ENCODE results near the gene CEP85. TPM values are rescaled to one million over a fixed set of nuclear protein-coding genes. Genes with fewer than 3 reads are reported as not detected.
A peak's percentile ranks its signal among the peaks of the same experiment; 100 is the strongest.

The CEP85 gene
- total and polyA plus RNA-seq, 9 of the 15 experiments (the other 6 are each of a cell fraction or from before 2014, with no cell fraction given): 42.1 to 140 (median 92.6) TPM

DNA sequence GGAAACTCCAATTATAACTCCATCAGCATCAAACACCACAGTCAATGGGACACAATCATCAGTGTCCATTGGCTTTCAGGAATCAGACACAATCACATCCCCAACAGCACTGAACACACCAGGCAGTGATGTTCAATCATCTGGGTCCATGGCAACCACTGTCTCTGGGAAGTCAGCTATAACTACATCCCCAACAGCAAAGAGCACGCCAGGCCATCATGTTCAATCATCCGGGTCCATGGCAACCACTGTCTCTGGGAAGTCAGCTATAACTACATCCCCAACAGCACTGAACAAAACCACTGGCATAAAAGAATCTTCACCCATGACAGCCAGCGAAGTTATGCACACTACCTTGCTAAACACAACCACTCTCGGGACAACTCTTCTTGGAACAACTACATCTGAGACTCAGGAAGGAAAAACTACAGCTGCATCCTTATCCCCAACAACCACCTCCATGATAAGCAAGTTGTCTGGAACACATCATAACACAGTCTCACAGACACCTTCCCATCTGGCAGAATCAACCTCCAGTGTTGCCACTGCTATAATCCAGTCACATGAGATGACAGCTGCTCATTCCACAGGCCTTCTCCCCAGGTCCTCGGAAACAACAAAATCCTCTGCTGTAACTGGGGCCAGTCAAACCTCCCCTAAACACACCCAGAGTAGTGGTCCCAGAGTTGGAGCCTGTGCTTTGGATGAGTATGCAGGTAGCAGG lies 23.7 kb upstream of the CEP85 start:
- H3K4me1 ChIP-seq (replicated peaks in 1 of 2; ENCODE audit: control insufficient read depth in 2 of 2, insufficient read depth in 2 of 2, low read length in 2 of 2): no peaks in the 10 kb centered on the region
- no peaks in the 10 kb centered on the region for H3K9me1 ChIP-seq (ENCODE audit: control insufficient read depth, insufficient read depth, low read length)
- ChIA-PET POLR2A (interaction anchor here (0.7 to 1.9 kb wide), 4 partner anchors 9 to 143 kb away, joined by 3 to 8 read pairs (median 4); partner anchors contain the start of gene CEP85), CTCF (ENCODE audit: low intra/inter-chr PET ratio) (no interaction called here)
- H3K4me2 ChIP-seq (ENCODE audit: insufficient read depth, low read length): no peak overlapping the region
- no peaks in the 10 kb centered on the region for H3K9me3 ChIP-seq (replicated peaks; ENCODE audit: control insufficient read depth, insufficient read depth, low read depth, low read length)
- peak overlapping the region in 1 of 2 experiments; percentile 12; a peak in 1 of 4 replicates for H3K9ac ChIP-seq (ENCODE audit: insufficient read depth in 1 of 2, low read depth in 2 of 2, low read length in 2 of 2)
- ATAC-seq (peak; percentile 16; the same call in 2 of the 3 replicates), FAIRE-seq (no peak), DNase-seq (ENCODE audit: extremely low read depth in 1 of 4, low spot score in 3 of 4) (no peak)
- no peak overlapping the region for H3K27ac ChIP-seq (ENCODE audit: extremely low read depth, low read depth, low read length)
- H4K20me1 ChIP-seq (replicated peaks; ENCODE audit: control insufficient read depth, insufficient read depth, low read length): no peaks in the 10 kb centered on the region
- in situ Hi-C loops (cut with MboI): no loop called here
- H3K4me3 ChIP-seq: no peak overlapping the region
- no peaks in the 10 kb centered on the region for H3K79me2 ChIP-seq (ENCODE audit: control insufficient read depth, insufficient read depth, low read length)
- no TSS peak for BruUV-seq (replicated peaks)
- intact Hi-C loops (cut with micrococcal nuclease): no loop called here
- H3K36me3 ChIP-seq (ENCODE audit: control insufficient read depth, insufficient read depth, low read length): no peaks in the 10 kb centered on the region
- WGBS (ENCODE audit: insufficient coverage, low coverage, missing lambda C conversion rate): 19% methylated on average over 5 of the region's 5 CpGs
- H3K27me3 ChIP-seq (ENCODE audit: control insufficient read depth in 2 of 2, insufficient read depth in 2 of 2, low read length in 2 of 2): peaks cover 0 to 2% of the 10 kb centered on the region in 2 experiments; a peak in 1 of 5 replicates
- no peak overlapping the region for H2AFZ ChIP-seq (ENCODE audit: low read depth, low read length)
- TF ChIP-seq ZNF212 (CRISPR knock-in tag; IDR thresholded peaks at IDR 0.05): no peak
- TF ChIP-seq MAZ (CRISPR knock-in tag; conservative IDR thresholded peaks at IDR 0.05 in 1 of 2, IDR thresholded peaks at IDR 0.05 in 1 of 2): no peak
- TF ChIP-seq, protein P1, sequence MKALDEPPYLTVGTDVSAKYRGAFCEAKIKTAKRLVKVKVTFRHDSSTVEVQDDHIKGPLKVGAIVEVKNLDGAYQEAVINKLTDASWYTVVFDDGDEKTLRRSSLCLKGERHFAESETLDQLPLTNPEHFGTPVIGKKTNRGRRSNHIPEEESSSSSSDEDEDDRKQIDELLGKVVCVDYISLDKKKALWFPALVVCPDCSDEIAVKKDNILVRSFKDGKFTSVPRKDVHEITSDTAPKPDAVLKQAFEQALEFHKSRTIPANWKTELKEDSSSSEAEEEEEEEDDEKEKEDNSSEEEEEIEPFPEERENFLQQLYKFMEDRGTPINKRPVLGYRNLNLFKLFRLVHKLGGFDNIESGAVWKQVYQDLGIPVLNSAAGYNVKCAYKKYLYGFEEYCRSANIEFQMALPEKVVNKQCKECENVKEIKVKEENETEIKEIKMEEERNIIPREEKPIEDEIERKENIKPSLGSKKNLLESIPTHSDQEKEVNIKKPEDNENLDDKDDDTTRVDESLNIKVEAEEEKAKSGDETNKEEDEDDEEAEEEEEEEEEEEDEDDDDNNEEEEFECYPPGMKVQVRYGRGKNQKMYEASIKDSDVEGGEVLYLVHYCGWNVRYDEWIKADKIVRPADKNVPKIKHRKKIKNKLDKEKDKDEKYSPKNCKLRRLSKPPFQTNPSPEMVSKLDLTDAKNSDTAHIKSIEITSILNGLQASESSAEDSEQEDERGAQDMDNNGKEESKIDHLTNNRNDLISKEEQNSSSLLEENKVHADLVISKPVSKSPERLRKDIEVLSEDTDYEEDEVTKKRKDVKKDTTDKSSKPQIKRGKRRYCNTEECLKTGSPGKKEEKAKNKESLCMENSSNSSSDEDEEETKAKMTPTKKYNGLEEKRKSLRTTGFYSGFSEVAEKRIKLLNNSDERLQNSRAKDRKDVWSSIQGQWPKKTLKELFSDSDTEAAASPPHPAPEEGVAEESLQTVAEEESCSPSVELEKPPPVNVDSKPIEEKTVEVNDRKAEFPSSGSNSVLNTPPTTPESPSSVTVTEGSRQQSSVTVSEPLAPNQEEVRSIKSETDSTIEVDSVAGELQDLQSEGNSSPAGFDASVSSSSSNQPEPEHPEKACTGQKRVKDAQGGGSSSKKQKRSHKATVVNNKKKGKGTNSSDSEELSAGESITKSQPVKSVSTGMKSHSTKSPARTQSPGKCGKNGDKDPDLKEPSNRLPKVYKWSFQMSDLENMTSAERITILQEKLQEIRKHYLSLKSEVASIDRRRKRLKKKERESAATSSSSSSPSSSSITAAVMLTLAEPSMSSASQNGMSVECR (CRISPR knock-in tag; IDR thresholded peaks at IDR 0.05): no peak
- TF ChIP-seq ZNF785 (CRISPR knock-in tag; IDR thresholded peaks at IDR 0.05): no peak
- TF ChIP-seq POU5F1 (IDR thresholded peaks at IDR 0.05; ENCODE audit: borderline replicate concordance, low read depth, low read length, partially characterized antibody): no peak
- no peak for TF ChIP-seq ZNF431 (CRISPR knock-in tag; IDR thresholded peaks at IDR 0.05)
- TF ChIP-seq TARDBP (IDR thresholded peaks at IDR 0.05): no peak
- no peak for TF ChIP-seq ADNP (tag; IDR thresholded peaks at IDR 0.05)
- TF ChIP-seq ZFP36 (IDR thresholded peaks at IDR 0.05; ENCODE audit: low read depth, low read length, partially characterized antibody): no peak
- TF ChIP-seq ZC3H4 (CRISPR knock-in tag; IDR thresholded peaks at IDR 0.05; ENCODE audit: borderline replicate concordance): no peak
- no peak for TF ChIP-seq ZNF140 (CRISPR knock-in tag; IDR thresholded peaks at IDR 0.05)
- TF ChIP-seq ZNF764 (CRISPR knock-in tag; IDR thresholded peaks at IDR 0.05; ENCODE audit: low read depth): no peak
- no peak for TF ChIP-seq HMGN3 (IDR thresholded peaks at IDR 0.05; ENCODE audit: borderline replicate concordance, extremely low read depth, insufficient read length, low read depth, low read length)
- no peak for TF ChIP-seq MTA2 (IDR thresholded peaks at IDR 0.05; ENCODE audit: low read depth)
- TF ChIP-seq GABPB1 (CRISPR knock-in tag; IDR thresholded peaks at IDR 0.05): no peak
- no peak for TF ChIP-seq ZNF263 (CRISPR knock-in tag; IDR thresholded peaks at IDR 0.05; ENCODE audit: borderline replicate concordance)
- TF ChIP-seq, protein P2, sequence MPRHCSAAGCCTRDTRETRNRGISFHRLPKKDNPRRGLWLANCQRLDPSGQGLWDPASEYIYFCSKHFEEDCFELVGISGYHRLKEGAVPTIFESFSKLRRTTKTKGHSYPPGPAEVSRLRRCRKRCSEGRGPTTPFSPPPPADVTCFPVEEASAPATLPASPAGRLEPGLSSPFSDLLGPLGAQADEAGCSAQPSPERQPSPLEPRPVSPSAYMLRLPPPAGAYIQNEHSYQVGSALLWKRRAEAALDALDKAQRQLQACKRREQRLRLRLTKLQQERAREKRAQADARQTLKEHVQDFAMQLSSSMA (CRISPR knock-in tag; IDR thresholded peaks at IDR 0.05): no peak
- TF ChIP-seq GATA2 (CRISPR knock-in tag; IDR thresholded peaks at IDR 0.05): no peak
- no peak for TF ChIP-seq MEIS2 (IDR thresholded peaks at IDR 0.05; ENCODE audit: partially characterized antibody)

All from K562 (cell line).